GM18498 (cell line): ENCODE data around the gene SYTL3.

ENCODE experiments used
- ATAC-seq: cut with Tn5 transposase; IDR thresholded peaks from one replicate; pipeline ENCODE4 v1.9.1; 2021; ENCODE audit warnings: mild to moderate bottlenecking, moderate library complexity; ENCODE audit not compliant: unreplicated experiment

The SYTL3 gene

GRCh38 chr6:158810155-158811095 lies 160.6 kb downstream of the SYTL3 start:
- ATAC-seq = no peak

- no peak for ATAC-seq
Observed at GRCh38 chr6:158812611-158813010, 162.8 kb downstream of the SYTL3 start.

DNA sequence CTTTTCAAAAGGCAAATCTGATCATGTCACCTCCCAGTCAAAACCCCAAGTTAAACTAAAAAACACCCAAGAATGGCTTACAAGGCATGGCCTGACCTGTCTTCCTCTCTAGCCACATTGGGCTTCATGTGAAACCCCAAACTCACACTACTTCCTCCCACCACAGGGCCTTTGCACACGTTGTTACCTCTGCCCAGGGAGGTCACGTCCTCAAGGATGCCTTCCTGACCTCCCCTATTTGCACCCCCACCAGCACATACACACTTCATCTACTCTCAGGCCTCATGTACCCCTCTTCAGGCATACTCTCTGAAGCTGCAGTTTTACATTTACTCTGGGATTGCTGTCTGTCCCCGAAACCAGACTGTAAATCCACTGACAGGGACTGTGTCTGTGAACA lies 163.2 kb downstream of the SYTL3 start:
- ATAC-seq = no peak
